ENCODE measurements around the gene FAM53C.
"Not testable (repeated sequence)": the region's sequence is repeated elsewhere in the genome, so short reads cannot be mapped to it uniquely, and the experiment has no call there.

Gene FAM53C

DNA sequence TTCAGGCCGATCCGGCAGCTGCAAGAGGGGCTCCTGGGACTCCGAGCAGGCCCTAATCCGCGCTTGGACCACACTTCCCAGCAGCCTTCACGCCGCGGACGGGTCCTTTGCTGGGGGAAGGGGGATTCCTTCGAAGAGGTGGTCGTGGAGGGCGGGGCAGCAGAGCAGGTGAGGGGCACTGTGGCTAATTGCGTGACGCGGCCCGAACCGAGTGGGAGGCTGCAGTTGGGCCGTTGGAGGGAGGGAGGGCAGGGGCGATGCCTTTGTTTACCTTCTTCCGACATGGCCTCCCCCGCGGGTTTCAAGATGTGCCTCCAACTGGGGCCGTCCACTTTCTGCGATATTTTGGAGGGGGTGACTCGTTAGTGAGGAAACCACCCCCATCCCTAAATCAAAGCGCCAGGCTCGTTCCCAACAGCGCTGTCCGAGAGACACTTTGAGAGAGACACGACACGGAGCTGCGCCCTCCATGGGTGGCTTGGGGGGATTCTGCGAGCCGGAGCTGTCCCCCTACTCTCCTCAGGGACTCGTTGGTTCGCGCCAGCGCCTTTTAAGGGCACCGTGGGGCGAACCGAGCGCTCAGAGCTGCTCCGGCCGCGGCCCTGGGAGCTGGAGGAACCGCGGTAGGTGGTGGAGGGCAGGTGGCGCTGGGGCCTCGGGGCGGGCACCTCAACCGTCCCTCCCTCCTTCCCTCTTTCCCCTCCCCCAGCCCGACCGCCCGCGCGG lies at the start of gene FAM53C:
Gene FAM53C (plus strand): TSS at position 582 of the 726 bp plus-strand sequence. CDS start 3,070 bp downstream, outside the sequence.
- peak; percentile 91 for DNase-seq

DNA sequence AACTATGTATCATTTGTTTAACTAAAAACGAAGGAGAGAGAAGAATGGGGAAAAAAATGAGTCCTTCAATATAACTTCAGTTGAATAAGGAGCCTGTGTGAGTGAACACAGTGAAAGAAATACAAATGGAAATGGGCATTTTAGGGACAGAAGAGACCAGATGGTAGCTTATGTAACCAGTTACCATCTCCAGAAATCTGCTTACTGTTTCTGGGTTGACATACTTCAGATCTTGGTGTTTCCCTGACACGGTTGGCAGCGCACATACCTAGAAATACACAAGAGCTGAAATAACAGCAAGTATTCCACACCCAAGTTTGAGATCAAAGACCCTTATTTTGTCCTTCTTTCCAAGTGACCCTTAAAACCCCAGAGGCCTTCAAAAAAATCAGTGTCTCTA lies 48.8 kb upstream of the FAM53C start:
- DNase-seq = no peak

DNA sequence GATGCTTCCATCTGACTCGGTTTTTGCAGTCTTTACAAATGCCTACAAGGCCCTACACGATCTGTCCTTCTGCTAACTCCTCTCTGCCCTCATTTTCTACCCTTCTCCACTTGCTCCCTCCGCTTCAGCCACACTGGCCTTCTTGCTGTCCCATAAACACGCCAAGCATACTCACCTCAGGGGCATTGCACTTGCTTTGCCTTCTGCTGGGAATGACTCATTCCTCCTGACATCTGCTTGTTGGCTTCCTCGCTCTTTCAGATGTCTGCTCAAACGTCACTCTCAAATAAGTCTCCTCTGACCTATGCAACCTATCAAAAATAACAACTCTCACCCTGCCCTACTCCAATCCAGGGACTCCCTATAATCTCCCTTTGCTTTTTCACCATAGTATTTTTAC lies 34.7 kb upstream of the FAM53C start:
- no peak for DNase-seq

DNA sequence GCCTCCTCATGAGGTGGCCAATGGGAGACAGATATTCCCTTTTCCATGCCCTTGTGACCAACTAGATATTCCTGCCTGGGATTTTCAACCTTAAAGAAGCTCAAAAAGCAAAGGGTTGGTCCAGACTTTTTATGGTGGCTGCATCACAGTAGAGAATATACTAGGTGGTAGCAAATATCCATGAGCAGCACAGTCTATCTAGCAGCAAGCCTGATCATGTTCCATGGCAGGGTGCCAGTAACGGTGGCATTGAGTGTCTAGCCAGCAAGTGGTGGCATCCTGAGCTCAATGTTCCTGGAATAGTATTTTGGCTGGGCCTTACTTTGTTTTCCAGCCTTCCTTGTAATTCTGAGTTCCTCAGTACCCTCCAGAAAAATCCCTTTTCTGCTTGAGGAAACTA lies 32.3 kb upstream of the FAM53C start:
- no peak for DNase-seq

DNA sequence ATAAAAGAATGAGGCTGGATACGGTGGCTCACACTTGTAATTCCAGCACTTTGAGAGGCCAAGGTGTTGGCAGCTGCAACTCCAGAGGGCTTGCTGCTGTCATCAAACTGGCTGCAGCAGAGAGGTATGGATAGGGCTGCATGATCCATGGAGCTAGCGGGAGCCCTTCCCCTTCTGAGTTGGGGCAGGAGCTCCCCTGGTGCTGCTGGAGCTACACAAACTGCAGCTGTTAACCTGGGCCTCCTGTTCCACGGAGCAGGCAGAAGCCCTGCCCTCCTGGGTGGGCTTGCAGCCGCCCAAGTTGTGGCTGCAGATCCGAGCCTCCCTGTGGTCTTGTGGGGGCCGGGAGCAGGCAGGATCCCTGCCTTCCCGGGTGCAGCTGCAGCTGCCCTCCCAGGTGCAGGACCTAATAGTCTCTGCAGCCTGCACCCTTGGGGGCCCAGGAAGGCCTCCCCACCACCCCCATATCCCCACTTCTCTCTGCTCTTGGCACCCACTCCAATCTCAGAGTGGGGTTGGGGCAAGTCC lies 22.3 kb upstream of the FAM53C start:
- DNase-seq = no peak

DNA sequence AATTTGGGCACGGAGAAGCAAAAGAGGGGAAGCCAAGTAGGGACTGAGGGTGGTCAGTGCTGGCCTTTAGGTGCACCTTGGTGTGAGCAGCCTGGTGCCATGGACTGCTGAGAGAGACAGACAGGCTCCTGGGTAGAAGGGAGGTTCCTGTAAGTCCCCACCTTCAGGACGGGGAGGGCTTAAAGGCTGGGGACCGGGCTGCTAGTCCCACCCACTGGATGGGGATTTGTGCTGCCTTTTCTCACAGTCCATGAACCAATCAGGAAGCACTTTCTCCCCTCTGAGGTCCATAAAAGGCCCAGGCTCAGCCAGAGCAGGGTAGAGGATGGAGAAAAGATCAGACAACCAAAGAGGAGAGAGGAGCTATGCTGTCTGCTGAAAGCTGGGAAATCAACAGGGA lies 21.7 kb upstream of the FAM53C start:
- DNase-seq = no peak

DNA sequence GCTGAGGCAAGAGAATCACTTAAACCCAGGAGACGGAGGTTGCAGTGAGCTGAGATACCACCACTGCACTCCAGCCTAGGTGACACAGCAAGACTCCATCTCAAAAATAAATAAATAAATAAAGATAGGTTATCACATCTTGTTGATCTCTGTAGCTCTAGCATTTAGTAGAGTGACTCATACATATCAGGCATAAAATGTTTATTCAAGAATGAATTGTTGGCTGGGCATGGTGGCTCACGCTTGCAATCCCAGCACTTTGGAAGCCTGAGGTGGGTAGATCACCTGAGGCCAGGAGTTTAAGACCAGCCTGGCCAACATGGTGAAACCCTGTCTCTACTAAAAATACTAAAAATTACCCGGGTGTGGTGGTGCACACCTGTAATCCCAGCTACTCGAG lies 19.9 kb upstream of the FAM53C start:
- DNase-seq = not testable (repeated sequence)

DNA sequence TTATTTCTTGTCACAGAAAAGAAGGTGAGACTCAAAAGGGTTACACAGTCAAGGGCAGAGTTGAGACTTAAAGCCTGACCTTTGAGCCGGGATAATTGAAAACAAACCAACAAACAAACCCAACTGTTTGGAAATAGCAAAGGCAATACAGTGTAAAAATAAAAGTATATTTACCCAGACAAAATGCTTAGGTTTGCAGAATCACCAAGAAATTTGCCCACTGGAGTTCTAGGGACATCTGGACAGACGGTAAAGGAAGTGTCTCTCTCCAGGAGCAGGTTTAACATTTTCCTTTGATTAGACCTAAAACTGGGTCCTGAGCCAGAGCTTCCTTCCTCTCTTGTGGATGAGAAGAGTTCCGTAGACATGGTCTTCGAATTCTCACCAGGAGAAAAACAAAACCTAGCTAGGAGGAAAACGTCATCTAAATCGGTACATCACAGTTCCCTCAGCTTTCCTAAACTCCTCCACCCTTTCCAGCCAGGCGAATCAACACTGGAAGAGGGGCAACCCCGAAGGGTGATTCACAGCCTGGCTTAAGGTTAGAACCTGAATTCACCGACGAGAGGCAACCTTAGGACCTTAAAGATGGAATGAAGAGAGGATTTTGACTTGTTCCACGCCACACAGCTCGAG lies 7.1 kb upstream of the FAM53C start:
- no peak for DNase-seq

DNA sequence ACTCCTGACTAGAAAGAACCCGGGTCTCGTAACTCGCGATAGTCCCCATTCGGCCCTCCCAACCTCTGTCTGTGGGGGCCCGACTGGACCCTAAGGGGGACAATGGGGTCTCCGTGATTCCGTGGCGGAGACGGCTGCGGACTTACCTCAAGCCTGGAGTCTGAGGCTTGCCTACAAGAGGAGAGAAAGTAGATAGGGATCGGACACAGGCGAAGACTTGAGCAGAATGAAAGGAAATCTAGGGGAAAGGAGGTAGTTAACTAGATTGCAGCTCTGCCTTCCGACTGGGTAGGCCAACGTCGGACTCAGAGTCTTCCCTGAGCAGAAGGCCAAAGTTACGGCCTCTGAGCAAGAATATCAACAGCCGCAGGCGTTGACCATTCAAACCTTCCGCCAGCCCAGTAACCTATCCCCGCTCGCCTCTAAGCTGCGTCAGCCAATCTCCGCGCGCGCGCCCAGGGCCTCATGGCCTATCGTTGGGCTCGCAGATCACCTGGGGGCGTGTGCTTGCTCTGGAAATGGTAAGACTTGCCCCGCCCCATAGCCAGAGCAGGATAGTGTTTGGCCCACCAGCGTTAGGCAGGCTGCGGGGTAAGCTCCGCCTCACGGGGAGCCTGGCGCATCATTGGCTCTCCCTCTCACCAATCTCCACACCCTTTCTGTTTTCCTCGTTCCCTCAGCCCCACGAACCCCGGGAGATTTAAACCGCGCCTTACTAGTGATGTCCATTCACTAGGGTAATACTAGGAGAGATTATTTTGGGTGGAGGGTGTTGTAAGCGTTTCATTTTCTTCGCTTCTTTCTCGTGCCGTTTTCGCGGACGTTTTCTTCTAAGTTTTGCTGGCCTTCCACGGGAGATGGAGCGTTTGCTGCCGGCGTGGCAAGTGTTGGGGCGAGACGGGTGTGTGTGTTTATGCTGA lies 6.4 kb upstream of the FAM53C start, which contains the start of gene CDC25C:
Gene CDC25C (minus strand): TSS at position 356 of the 920 bp plus-strand sequence. CDS start 624 bp downstream, outside the sequence.
- DNase-seq = peak; percentile 90

DNA sequence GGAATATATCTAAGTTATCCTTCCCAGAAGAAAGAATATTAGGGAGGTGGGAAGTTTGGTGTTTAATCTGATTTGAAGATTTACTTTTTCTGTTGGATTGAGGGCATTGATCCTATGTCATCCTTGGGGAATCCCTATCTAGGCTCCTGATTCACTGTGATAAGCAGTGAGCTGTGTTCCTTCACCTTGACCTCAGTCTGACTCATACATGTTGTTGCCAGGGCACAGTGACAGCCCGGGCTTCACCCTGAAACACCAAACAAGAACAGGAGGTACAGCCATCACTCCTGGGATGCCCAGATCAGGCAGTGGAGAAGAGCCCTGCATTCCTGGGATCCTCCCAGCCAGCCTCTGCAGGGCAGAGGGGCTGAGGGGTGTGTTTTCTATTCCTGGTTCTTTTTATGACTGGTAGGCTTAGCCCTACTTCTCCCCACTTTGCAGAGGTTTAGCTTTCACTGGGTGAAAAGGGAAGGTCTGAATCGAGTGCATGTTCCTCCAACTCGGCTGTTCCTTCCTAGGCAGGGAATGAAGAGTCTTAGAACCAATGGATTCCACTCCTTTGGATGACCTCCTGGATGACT lies 3.1 kb upstream of the FAM53C start:
- DNase-seq = no peak

DNA sequence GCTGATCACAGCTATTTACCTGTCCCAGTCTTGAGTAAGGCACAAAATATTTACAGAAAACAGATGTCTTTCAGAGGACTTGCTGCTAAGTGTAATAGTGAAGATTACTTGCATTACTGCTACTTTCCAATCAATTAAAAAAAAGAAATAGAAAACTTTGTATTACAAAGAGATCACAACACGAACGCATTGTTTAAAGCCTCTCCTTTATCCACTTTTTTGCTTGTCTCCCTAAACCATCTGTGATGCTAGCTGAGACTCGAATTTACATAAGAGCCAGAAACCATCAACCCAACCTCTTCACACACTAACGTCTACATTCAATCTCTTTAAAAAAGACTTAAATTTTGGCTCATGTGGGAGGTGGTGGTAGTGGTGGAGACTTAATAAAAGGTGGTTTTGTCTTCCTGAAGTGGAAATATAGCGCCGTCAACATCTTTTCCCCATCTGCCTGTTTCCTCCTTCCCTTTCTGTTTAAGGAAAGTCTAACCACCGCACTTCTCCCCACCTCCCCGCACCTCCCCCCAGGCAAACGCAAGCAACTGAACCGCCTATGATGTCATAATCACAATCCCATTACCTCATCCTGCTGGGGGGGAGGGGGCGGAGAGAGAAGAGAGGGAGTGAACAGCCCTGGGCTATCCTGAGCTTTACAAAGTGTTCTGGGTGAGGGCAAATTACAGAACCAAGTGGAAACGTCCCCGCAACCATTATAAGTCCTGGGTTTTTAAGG lies 948 bp upstream of the FAM53C start:
- DNase-seq = no peak

DNA sequence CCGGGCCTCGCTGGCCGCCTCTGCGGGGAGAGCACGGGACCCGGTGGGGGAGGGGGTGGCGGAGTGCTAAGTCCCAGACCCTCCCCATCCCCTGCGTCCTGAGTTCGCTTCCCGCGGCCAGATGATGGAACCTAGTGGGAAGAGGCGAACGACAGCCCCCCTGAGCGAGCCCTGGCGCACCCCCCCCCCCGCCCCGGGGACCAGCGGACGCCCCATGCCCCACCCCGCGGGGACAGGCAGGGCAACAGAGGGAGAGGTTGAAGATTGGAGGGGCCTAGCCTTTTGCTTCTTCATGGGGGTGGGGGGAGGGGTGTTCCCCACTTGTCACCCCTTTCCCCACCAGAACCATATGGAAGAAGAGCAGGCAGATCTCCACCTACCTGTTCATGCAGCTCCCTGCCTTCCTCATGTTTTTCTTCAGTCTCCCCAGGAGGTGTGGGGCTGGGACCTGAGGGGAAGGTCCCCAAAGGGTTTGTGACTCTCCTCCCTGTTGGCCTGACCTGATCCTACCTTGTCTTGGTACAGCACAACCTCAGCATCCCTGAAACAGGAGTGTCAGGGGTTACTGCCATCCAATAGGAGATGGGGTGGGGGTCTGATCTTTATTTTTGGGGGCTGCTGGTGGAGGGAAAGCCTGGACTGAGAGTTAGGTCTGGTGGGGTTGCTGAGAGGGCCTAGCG lies 485 bp downstream of the FAM53C start:
- no peak for DNase-seq

DNA sequence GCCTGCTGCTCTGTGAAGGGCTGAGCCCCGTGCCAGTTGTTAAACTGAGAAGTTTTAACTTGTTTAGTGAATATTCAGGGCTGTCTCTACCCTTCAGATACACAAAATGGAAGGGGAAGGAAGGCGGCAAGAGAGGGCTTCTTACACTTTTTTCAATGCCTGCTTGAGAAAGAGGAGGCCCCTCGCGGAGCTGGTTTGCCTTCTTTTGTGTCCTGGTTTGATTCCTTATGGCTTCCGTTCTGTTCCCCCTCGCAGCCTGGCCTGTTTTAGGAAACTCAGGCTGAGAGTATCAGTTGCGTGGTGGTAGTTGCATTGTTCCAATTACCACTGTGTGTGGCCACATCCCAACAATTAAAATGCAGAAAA lies 1.0 kb downstream of the FAM53C start:
- DNase-seq = no peak

DNA sequence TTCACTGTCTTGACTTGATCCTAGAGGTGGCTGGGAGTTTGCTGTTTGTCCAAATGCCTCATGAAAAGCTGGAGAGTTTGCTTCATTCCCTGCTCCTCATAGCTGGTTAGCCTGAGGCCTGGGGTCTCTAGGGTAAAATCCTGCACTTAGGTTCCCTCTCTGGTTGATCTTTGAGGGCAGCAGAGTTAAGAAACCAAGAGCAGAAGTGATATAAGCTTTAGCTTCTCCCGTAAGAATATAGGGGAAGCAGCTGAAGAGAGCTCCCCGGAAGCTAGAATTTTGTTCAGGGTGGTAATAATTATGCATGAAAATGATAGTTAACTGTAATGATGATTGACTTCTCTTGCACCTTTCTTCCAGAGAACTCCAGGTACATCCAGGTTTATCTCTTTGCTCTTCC lies 1.4 kb downstream of the FAM53C start:
- DNase-seq = no peak

DNA sequence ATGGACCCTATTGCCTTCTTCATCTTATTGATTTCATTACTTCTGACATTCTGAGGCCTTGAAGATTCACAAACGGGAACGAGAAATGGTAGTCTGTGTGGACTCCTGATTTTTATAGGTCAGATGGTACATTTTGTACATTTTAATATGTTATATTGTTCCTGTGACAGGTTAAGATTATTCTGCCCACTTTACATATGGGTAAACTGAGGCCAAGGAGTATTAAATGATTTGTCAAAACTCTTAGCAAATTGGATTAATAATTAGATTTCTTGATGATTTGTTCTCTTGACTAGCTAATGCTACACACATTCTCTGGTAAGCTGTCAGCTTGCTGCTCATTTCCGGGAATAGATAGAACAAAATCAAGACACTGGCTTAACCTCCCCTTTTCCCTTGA lies 1.9 kb downstream of the FAM53C start:
- no peak for DNase-seq

DNA sequence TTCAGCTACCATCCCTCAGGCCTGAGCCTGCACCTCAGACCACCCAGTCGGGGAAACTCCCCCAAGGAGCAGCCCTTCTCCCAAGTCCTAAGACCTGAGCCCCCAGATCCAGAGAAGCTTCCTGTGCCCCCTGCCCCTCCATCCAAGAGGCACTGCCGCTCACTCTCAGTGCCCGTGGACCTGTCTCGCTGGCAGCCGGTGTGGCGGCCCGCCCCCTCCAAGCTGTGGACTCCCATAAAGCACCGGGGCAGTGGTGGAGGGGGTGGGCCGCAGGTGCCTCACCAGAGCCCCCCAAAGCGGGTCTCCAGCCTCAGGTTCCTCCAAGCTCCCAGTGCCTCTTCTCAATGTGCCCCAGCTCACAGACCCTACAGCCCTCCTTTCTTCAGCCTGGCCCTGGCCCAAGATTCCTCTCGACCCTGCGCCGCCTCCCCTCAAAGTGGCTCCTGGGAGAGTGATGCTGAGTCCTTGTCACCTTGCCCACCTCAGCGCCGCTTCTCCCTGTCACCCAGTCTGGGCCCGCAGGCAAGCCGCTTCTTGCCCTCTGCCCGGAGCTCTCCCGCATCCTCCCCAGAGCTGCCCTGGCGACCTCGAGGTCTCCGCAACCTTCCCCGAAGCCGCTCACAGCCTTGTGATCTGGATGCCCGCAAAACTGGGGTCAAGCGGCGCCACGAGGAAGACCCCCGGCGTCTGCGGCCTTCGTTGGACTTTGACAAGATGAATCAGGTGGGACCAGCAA lies 7.0 kb downstream of the FAM53C start:
- no peak for DNase-seq

DNA sequence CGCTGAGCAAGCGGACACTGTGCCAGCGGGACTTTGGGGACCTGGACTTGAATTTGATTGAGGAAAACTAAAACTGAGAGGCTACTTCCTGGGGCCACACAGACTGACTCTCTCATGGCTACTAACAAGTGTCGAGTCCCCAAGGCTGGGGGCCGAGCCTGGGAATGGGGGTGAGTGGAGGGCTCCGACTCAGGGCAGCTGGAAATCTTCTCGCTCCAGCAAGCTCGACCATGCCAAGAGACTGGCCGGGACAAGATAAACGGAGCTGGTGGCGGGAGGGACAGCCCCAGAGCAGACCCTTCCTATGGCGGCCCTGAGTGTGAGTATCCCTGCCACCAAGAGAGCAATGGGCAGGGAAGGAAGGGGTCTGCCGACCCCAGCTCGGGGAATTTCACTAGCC lies 8.8 kb downstream of the FAM53C start:
- no peak for DNase-seq

DNA sequence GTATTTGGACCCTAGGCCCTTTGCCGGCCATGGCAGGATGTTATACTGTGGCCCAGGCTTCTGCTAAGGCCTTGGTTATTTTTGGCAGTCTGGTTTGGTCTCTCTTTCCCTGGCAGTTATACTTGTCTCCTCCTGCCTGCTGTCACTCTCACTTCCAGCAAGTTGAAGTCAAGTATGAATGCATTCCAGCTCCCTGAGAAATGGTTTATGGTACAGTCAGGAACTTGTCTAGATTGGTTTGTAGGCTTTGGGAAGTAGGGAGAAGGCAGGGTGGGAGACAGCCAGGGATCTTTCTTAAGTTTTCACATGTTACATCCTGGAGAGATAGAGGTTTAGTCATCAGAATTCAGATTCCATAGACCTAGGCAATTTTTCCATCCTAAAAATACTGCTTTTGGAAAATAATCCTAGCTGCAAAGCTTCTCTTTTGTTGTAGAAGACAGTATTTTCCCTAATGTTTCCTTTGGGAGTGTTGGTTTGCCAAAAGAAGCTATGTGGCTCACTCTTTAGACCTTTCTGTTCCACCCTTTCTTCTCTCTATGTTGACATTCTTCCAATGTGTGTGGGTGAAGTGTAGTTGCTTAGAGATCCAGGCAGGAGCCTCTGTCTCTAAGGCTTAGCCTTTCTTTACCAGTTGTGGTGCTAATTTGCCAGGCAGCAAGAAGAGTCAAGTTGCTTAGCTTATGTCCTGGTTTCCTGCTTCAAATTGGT lies 11.9 kb downstream of the FAM53C start:
- DNase-seq = no peak

DNA sequence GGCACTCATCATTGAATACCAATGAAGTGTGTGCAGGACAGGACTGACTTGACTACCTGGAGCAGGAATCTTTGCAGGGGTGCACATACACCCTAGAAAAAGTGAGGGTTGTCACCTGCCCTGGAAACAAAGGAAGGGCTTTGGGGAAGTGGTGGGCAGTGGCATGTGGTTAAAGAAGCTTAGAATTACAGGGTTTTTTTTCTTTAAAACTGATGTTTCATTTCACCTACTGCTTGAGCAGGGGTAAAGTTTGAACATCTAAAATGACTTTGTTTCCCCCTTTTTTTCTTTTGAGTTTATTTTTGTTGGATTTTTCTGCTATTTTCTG lies 12.5 kb downstream of the FAM53C start:
- DNase-seq = no peak

DNA sequence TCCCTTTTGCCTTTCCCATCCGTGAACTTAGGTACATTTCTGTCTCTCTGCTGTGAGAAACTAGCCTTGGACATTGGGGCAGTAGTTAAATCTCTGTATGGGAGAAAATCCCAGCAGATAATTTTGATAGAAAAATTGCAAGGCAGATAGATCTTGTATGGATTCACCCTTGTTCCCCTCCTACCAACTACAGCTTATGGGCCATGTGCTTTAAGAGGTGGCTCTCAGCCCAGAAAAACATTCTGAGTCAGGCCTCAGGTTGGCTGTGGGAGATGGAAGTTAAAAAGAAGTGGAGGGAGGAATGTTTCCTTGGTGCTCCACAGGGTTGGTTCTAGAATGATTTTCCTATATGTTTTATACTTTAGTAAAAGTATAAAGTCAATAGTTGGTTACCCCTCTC lies 13.0 kb downstream of the FAM53C start:
- no peak for DNase-seq

All from stimulated activated CD4-positive, alpha-beta T cell treated with anti-CD3 and anti-CD28 coated beads, Interleukin-12 subunit alpha, Interleukin-12 subunit beta, amount 100 ng/mL, for 4 hours (primary cell).